MM.1S (cell line): ENCODE results near the gene SMIM38.

Source experiments
- DNase-seq: peaks from one replicate; pipeline ENCODE4 v3.0.0-alpha.2; 2015
- H2AFZ ChIP-seq: fragments of 300-600 bp; sonication (generic); 2 replicates; pipeline ENCODE4 v1.6.0; 2016; ENCODE audit warnings: antibody characterized with exemption, low read length
- H3F3A ChIP-seq: fragments of 300-600 bp; sonication (generic); 2 replicates; pipeline ENCODE4 v1.6.1; 2016; ENCODE audit warnings: mild to moderate bottlenecking, antibody characterized with exemption, low read length, moderate library complexity, mixed read lengths; ENCODE audit not compliant: insufficient read depth
- H3K27ac ChIP-seq: fragments of 300-600 bp; sonication (generic); 2 replicates; pipeline ENCODE4 v1.5.1; 2016; ENCODE audit warnings: mild to moderate bottlenecking, low read length
- H3K27me3 ChIP-seq: fragments of 300-600 bp; sonication (generic); replicated peaks from 2 replicates; pipeline ENCODE4 v1.6.0; 2016; ENCODE audit warnings: low read length; ENCODE audit not compliant: insufficient read depth
- H3K36me3 ChIP-seq: fragments of 300-600 bp; sonication (generic); replicated peaks from 2 replicates; pipeline ENCODE4 v1.6.1; 2016; ENCODE audit warnings: mild to moderate bottlenecking, low read length, mixed read lengths; ENCODE audit not compliant: insufficient read depth
- H3K4me1 ChIP-seq: fragments of 300-600 bp; sonication (generic); 2 replicates; pipeline ENCODE4 v1.6.1; 2016; ENCODE audit warnings: low read length, mixed read lengths
- H3K4me2 ChIP-seq: fragments of 300-600 bp; sonication (generic); 2 replicates; pipeline ENCODE4 v1.6.0; 2016; ENCODE audit warnings: low read depth, low read length
- H3K4me3 ChIP-seq: fragments of 300-600 bp; sonication (generic); 2 replicates; pipeline ENCODE4 v1.5.1; 2016; ENCODE audit warnings: low read length, mixed read lengths
- H3K79me2 ChIP-seq: fragments of 300-600 bp; sonication (generic); 2 replicates; pipeline ENCODE4 v1.6.1; 2016; ENCODE audit warnings: mixed run types, low read length, mixed read lengths
- H3K9ac ChIP-seq: fragments of 300-600 bp; sonication (generic); 2 replicates; pipeline ENCODE4 v1.6.1; 2016; ENCODE audit warnings: low read length, mixed read lengths
- H3K9me2 ChIP-seq: fragments of 300-600 bp; sonication (generic); replicated peaks from 2 replicates; pipeline ENCODE4 v1.6.1; 2016; ENCODE audit warnings: mild to moderate bottlenecking, low read length, mixed read lengths; ENCODE audit not compliant: insufficient read depth
- H3K9me3 ChIP-seq: fragments of 300-600 bp; sonication (generic); replicated peaks from 2 replicates; pipeline ENCODE4 v1.6.1; 2016; ENCODE audit warnings: mild to moderate bottlenecking, low read length, mixed read lengths; ENCODE audit not compliant: insufficient read depth
- H4K20me1 ChIP-seq: fragments of 300-600 bp; sonication (generic); 2 replicates; pipeline ENCODE4 v1.6.1; 2016; ENCODE audit warnings: mild to moderate bottlenecking, low read length, moderate library complexity, mixed read lengths; ENCODE audit not compliant: insufficient read depth
- CTCF ChIP-seq: fragments of 300-600 bp; sonication (generic); IDR thresholded peaks from 2 replicates; pipeline ENCODE4 v1.5.1; 2016; ENCODE audit warnings: antibody characterized with exemption, low read length, mixed read lengths
- EZH2 ChIP-seq: fragments of 300-600 bp; sonication (generic); optimal IDR thresholded peaks from 2 replicates; pipeline ENCODE3; 2017; ENCODE audit warnings: low read depth, mild to moderate bottlenecking, antibody characterized with exemption, low read length, mixed read lengths
- EZH2phosphoT487 ChIP-seq: fragments of 300-600 bp; sonication (generic); IDR thresholded peaks from 2 replicates; pipeline ENCODE4 v1.6.1; 2018; ENCODE audit warnings: antibody characterized with exemption, low read length

Gene SMIM38

GRCh38 chr11:69110451-69110850 is 45.3 kb upstream of the SMIM38 start:
- Histone ChIP-seq H3K4me2 (no peak overlapping the region), H3K36me3 (no peaks in the 10 kb centered on the region)
- TF ChIP-seq EZH2phosphoT487 (no peak), EZH2 (no peak), CTCF (no peak)

GRCh38 chr11:69111624-69112542 is 43.9 kb upstream of the SMIM38 start:
- Histone ChIP-seq H3K4me3 (no peak overlapping the region), H3K4me2 (no peak overlapping the region), H3K9me2 (no peaks in the 10 kb centered on the region), H4K20me1 (no peaks in the 10 kb centered on the region), H3K79me2 (no peaks in the 10 kb centered on the region), H3K36me3 (no peaks in the 10 kb centered on the region), H3K9me3 (no peaks in the 10 kb centered on the region), H3K9ac (no peak overlapping the region), H2AFZ (no peak overlapping the region), H3K27me3 (peaks cover 81% of the 10 kb centered on the region), H3K27ac (no peak overlapping the region), H3K4me1 (no peaks in the 10 kb centered on the region), H3F3A (no peaks in the 10 kb centered on the region)
- TF ChIP-seq EZH2phosphoT487 (no peak), CTCF (no peak), EZH2 (no peak)
- no peak for DNase-seq

More at GRCh38 chr11:69110451-69110850, 45.3 kb upstream of the SMIM38 start:
- no peak overlapping the region for H3K27ac ChIP-seq
- H4K20me1 ChIP-seq = no peaks in the 10 kb centered on the region
- DNase-seq = no peak
- H3K27me3 ChIP-seq = peaks cover 77% of the 10 kb centered on the region
- H3F3A ChIP-seq = no peaks in the 10 kb centered on the region
- H2AFZ ChIP-seq = no peak overlapping the region
- H3K79me2 ChIP-seq = no peaks in the 10 kb centered on the region
- no peaks in the 10 kb centered on the region for H3K9me3 ChIP-seq
- no peaks in the 10 kb centered on the region for H3K4me1 ChIP-seq
- H3K4me3 ChIP-seq = no peak overlapping the region
- H3K9ac ChIP-seq = no peak overlapping the region
- H3K9me2 ChIP-seq = no peaks in the 10 kb centered on the region

- Histone ChIP-seq H3K9me2 (no peaks in the 10 kb centered on the region), H3K27me3 (peaks cover 84% of the 10 kb centered on the region), H3K79me2 (no peaks in the 10 kb centered on the region), H2AFZ (no peak overlapping the region), H3F3A (no peaks in the 10 kb centered on the region), H3K36me3 (no peaks in the 10 kb centered on the region), H3K9ac (no peak overlapping the region), H3K27ac (no peak overlapping the region), H3K4me2 (no peak overlapping the region), H4K20me1 (no peaks in the 10 kb centered on the region), H3K9me3 (no peaks in the 10 kb centered on the region), H3K4me3 (no peak overlapping the region), H3K4me1 (no peaks in the 10 kb centered on the region)
- TF ChIP-seq CTCF (no peak), EZH2 (no peak), EZH2phosphoT487 (no peak)
- DNase-seq = no peak
These were observed 42.5 kb upstream of the SMIM38 start for GRCh38 chr11:69113226-69113625.
